ENCODE data around the gene TARS2. TPM values are rescaled to one million over a fixed set of nuclear protein-coding genes. Genes with fewer than 3 reads are reported as not detected.
A peak's percentile ranks its signal among the peaks of the same experiment; 100 is the strongest.

The TARS2 gene
- total RNA-seq, 1 donor from 2014 or later = 29.6 TPM

DNA sequence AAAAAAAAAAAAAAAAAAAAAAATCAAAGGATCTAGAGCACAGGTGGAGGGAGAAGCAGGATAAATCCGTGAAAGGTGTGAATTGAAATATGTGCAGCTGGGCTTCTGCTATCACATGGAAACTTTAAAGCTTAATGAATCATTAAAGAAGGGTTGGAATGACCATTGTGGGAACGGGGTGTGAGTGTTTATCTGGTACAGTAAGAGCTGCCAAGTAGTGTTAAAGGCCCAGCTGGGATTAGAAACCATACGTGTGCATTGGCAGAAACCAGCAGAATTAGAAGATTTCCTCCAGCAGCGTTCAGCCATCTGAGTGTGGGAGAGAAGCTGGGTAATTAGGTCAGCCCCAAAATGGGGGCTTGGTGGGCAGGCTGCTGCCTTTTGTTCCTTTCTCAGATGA lies 41.8 kb downstream of the TARS2 start:
- Histone ChIP-seq H3K4me1 (peaks cover 4% of the 10 kb centered on the region), H3F3A (ENCODE audit: low read depth) (peaks cover 8% of the 10 kb centered on the region), H3K27ac (no peak overlapping the region), H3K4me3 (no peak overlapping the region), H3K36me3 (no peaks in the 10 kb centered on the region), H3K27me3 (no peaks in the 10 kb centered on the region), H4K20me1 (ENCODE audit: low read depth) (no peaks in the 10 kb centered on the region), H3K9ac (no peak overlapping the region), H3K79me2 (ENCODE audit: low read depth) (no peaks in the 10 kb centered on the region), H3K9me3 (ENCODE audit: low read depth) (no peaks in the 10 kb centered on the region), H3K4me2 (no peak overlapping the region), H2AFZ (replicated peaks) (no peak overlapping the region)
- H3K27ac Mint-ChIP-seq = peak overlapping the region; percentile 63
- H3K4me3 Mint-ChIP-seq = no peak overlapping the region
- H3K4me1 Mint-ChIP-seq = peaks cover 11% of the 10 kb centered on the region
- no peaks in the 10 kb centered on the region for H3K9me3 Mint-ChIP-seq
- H3K36me3 Mint-ChIP-seq = no peaks in the 10 kb centered on the region
- no peak for DNase-seq (ENCODE audit: low spot score)
- H3K27me3 Mint-ChIP-seq (ENCODE audit: insufficient read depth, low read depth) = peaks cover 4% of the 10 kb centered on the region
- TF ChIP-seq EZH2 (IDR thresholded peaks at IDR 0.05) = no peak
- TF ChIP-seq EZH2phosphoT487 (IDR thresholded peaks at IDR 0.05) = no peak
- TF ChIP-seq, protein P1, sequence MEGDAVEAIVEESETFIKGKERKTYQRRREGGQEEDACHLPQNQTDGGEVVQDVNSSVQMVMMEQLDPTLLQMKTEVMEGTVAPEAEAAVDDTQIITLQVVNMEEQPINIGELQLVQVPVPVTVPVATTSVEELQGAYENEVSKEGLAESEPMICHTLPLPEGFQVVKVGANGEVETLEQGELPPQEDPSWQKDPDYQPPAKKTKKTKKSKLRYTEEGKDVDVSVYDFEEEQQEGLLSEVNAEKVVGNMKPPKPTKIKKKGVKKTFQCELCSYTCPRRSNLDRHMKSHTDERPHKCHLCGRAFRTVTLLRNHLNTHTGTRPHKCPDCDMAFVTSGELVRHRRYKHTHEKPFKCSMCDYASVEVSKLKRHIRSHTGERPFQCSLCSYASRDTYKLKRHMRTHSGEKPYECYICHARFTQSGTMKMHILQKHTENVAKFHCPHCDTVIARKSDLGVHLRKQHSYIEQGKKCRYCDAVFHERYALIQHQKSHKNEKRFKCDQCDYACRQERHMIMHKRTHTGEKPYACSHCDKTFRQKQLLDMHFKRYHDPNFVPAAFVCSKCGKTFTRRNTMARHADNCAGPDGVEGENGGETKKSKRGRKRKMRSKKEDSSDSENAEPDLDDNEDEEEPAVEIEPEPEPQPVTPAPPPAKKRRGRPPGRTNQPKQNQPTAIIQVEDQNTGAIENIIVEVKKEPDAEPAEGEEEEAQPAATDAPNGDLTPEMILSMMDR (IDR thresholded peaks at IDR 0.05) = no peak

DNA sequence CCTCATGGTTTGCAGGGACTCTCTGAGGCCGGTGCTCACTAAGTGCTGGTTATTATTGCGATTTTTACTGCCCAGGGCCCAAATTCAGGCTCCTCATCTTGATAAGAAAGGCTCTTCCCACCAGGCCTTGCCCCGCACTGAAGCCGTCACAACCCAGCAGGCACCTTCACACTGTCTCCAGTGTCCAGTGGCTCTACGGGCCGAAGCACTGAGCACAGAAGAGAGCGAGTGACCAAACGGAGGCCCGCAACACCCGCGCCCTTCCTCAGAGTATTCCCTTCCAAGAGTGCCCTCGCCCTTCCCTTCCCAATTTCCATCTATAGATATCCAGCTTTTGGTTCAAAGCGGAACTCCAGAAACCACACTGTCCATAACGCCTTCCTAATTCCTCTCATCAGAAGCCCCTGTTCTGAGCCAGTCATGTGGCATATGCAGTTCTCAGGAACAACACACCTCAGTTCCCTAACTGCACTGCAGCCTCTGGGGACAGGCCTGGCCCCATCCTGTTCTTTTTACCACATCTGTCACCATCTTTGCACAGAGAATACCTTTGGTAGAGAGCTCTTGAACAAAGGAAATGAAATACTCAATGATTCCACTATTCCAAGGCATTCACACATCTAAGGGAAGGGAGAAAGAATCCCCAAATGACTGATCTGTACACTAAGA lies 43.4 kb downstream of the TARS2 start:
- Histone ChIP-seq H3K9ac (no peak overlapping the region), H3K9me3 (ENCODE audit: low read depth) (no peaks in the 10 kb centered on the region), H3K27ac (no peak overlapping the region), H3K27me3 (no peaks in the 10 kb centered on the region), H3K4me1 (peaks cover 4% of the 10 kb centered on the region), H2AFZ (replicated peaks) (peak overlapping the region; percentile 35), H3K79me2 (ENCODE audit: low read depth) (no peaks in the 10 kb centered on the region), H3K4me3 (no peak overlapping the region), H4K20me1 (ENCODE audit: low read depth) (no peaks in the 10 kb centered on the region), H3K4me2 (no peak overlapping the region), H3K36me3 (no peaks in the 10 kb centered on the region), H3F3A (ENCODE audit: low read depth) (peaks cover 8% of the 10 kb centered on the region)
- H3K9me3 Mint-ChIP-seq = no peaks in the 10 kb centered on the region
- H3K36me3 Mint-ChIP-seq = no peaks in the 10 kb centered on the region
- no peak overlapping the region for H3K4me3 Mint-ChIP-seq
- H3K27ac Mint-ChIP-seq = peak overlapping the region; percentile 0
- no peak for TF ChIP-seq EZH2 (IDR thresholded peaks at IDR 0.05)
- no peak for TF ChIP-seq EZH2phosphoT487 (IDR thresholded peaks at IDR 0.05)
- TF ChIP-seq, protein P1 (IDR thresholded peaks at IDR 0.05) = no peak
- peaks cover 4% of the 10 kb centered on the region for H3K27me3 Mint-ChIP-seq (ENCODE audit: insufficient read depth, low read depth)
- no peak for DNase-seq (ENCODE audit: low spot score)
- peaks cover 11% of the 10 kb centered on the region for H3K4me1 Mint-ChIP-seq

DNA sequence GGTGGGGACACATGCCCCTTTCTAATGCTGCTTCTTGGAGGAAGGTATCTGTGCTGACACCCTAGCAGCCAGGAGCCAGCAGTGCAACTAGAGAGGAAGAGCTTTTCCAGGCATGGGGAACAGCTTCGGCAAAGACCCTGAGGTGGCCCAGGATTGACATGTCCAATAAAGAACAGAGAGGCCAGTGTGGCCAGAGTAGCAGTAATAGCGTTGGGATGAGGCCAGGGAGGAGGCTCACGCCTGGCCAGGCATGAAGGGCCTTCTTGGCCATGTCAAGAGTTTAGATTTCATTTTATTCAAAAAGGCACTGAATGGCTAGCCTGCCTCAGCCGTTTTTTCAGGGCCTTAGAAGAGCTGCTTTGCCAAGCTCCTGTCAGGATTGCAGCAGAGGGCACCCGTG lies 45.6 kb downstream of the TARS2 start:
- H3K4me3 ChIP-seq = no peak overlapping the region
- H2AFZ ChIP-seq (replicated peaks) = peak overlapping the region; percentile 53
- Mint-ChIP-seq H3K27ac (peak overlapping the region; percentile 8), H3K36me3 (no peaks in the 10 kb centered on the region), H3K9me3 (no peaks in the 10 kb centered on the region), H3K4me1 (peaks cover 11% of the 10 kb centered on the region), H3K27me3 (ENCODE audit: insufficient read depth, low read depth) (peaks cover 4% of the 10 kb centered on the region), H3K4me3 (no peak overlapping the region)
- no peaks in the 10 kb centered on the region for H3K36me3 ChIP-seq
- H3K9me3 ChIP-seq (ENCODE audit: low read depth) = no peaks in the 10 kb centered on the region
- H3K9ac ChIP-seq = no peak overlapping the region
- no peaks in the 10 kb centered on the region for H3K79me2 ChIP-seq (ENCODE audit: low read depth)
- DNase-seq (ENCODE audit: low spot score) = no peak
- peaks cover 4% of the 10 kb centered on the region for H3K4me1 ChIP-seq
- H3F3A ChIP-seq (ENCODE audit: low read depth) = peaks cover 8% of the 10 kb centered on the region
- H3K27me3 ChIP-seq = no peaks in the 10 kb centered on the region
- TF ChIP-seq, protein P1 (IDR thresholded peaks at IDR 0.05) = no peak
- no peak for TF ChIP-seq EZH2phosphoT487 (IDR thresholded peaks at IDR 0.05)
- TF ChIP-seq EZH2 (IDR thresholded peaks at IDR 0.05) = no peak
- H3K27ac ChIP-seq = no peak overlapping the region
- no peak overlapping the region for H3K4me2 ChIP-seq
- H4K20me1 ChIP-seq (ENCODE audit: low read depth) = no peaks in the 10 kb centered on the region

Measured in neural progenitor cell (in vitro differentiated cells).